Mucosa of descending colon (tissue), 3 donors: Measurements from ENCODE around the gene RAC2. TPM values are rescaled to one million over a fixed set of nuclear protein-coding genes. Genes with fewer than 3 reads are reported as not detected.

Experiments
- ATAC-seq: fragments of 200-7000 bp; cut with Tn5 transposase; one replicate; pipeline ENCODE4 v1.9.1; 2020; ENCODE audit warnings: mild to moderate bottlenecking, moderate library complexity
- DNase-seq, 3 donors: peaks; one replicate each; pipeline ENCODE4 v3.0.0-alpha.2; 2020
- H3K36me3 ChIP-seq: fragments of 200-600 bp; one replicate; pipeline ENCODE4 v1.8.0; 2021; ENCODE audit warnings: low read depth, mild to moderate bottlenecking
- H3K4me1 ChIP-seq: fragments of 200-600 bp; one replicate; pipeline ENCODE4 v1.8.0; 2021; ENCODE audit warnings: low read depth, mild to moderate bottlenecking
- H3K4me3 ChIP-seq: fragments of 200-600 bp; one replicate; pipeline ENCODE4 v1.8.0; 2021; ENCODE audit warnings: mild to moderate bottlenecking
- H3K9me3 ChIP-seq: fragments of 200-600 bp; one replicate; pipeline ENCODE4 v1.8.0; 2021; ENCODE audit warnings: mild to moderate bottlenecking
- intact Hi-C, 2 donors: fragments of 100-400 bp; cut with DNase I in 1 of 2; cut with micrococcal nuclease in 1 of 2; formaldehyde crosslinking; loops; one replicate each; pipeline versions ENCODE4 v1.11.0 to v1.11.1; 2022; cut with DNase I, micrococcal nuclease
- total RNA-seq, 3 donors: library from RNA; stranded (reverse); fragmentation: NEBNext Ultra II Directional in 2 of 3; extraction: Animal tissue kit (Norgen Biotek cat#: 25700) in 2 of 3; gene quantifications; one replicate each; pipeline versions ENCODE4 v1.2.1 to v1.2.4, GENCODE V29; 2021 to 2023
- TF ChIP-seq, protein P1 (sequence below): fragments of 200-600 bp; IDR thresholded peaks from one replicate; pipeline ENCODE4 v1.8.0; 2022; ENCODE audit warnings: antibody characterized with exemption, mild to moderate bottlenecking
- donor health status: DM: no; HTN: no; CAD: no; lungs with moderate emphysema.
- donor health status: DM: no; HTN: no; CAD: no.
- donor health status: DM: no; HTN: yes; CAD: no.

The RAC2 gene
- total RNA-seq, 3 donors from 2014 or later, result 15.3 to 26.8 (median 16.4) TPM

DNA sequence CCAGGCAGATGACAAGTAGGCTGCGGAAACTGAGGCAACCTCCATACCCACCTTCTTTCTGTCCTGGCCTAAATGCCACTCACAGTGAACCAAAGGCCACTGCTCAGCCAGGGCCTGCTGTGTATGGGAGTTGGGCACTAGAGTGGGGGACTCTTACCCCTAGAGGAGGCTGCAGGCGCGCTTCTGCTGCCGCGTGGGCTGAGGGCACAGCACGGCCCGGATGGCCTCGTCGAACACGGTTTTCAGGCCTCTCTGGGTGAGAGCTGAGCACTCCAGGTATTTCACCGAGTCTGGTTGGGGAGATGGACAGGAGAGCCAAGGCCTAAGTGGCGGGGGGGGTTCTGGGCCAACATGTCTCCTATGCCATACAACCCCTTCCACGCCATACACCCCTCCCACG is 17.6 kb downstream of the RAC2 start:
- peaks cover 13% of the 10 kb centered on the region for H3K4me1 ChIP-seq
- intact Hi-C loops, result no loop called here
- no peaks in the 10 kb centered on the region for H3K36me3 ChIP-seq
- no peak for ATAC-seq
- no peaks in the 10 kb centered on the region for H3K9me3 ChIP-seq
- no peak overlapping the region for H3K4me3 ChIP-seq
- TF ChIP-seq, protein P1, sequence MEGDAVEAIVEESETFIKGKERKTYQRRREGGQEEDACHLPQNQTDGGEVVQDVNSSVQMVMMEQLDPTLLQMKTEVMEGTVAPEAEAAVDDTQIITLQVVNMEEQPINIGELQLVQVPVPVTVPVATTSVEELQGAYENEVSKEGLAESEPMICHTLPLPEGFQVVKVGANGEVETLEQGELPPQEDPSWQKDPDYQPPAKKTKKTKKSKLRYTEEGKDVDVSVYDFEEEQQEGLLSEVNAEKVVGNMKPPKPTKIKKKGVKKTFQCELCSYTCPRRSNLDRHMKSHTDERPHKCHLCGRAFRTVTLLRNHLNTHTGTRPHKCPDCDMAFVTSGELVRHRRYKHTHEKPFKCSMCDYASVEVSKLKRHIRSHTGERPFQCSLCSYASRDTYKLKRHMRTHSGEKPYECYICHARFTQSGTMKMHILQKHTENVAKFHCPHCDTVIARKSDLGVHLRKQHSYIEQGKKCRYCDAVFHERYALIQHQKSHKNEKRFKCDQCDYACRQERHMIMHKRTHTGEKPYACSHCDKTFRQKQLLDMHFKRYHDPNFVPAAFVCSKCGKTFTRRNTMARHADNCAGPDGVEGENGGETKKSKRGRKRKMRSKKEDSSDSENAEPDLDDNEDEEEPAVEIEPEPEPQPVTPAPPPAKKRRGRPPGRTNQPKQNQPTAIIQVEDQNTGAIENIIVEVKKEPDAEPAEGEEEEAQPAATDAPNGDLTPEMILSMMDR, result no peak
- no peak for DNase-seq

DNA sequence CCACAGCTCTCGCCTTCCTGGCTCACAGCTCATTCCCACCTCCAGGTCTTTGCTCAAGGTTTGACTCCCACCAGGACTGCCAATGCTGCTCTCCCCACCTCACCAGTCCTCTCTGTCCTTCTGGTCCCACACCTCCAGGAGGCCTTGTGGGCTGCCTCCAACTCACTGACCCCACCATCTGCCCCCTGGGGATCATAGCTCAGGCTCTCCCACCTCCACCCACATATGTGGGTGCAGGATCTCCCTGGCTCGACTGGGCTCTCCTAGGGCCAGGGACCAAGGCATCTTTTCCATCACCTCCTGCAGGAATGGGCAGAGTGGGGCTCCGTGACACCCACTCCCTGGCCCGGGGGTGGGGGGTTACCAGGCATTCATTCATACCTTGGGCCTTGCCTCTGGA is 18.0 kb downstream of the RAC2 start:
- Histone ChIP-seq H3K9me3 (no peaks in the 10 kb centered on the region), H3K36me3 (no peaks in the 10 kb centered on the region), H3K4me1 (peaks cover 12% of the 10 kb centered on the region), H3K4me3 (no peak overlapping the region)
- intact Hi-C loops, result no loop called here
- ATAC-seq (no peak), DNase-seq (no peak)
- TF ChIP-seq, protein P1, result no peak

DNA sequence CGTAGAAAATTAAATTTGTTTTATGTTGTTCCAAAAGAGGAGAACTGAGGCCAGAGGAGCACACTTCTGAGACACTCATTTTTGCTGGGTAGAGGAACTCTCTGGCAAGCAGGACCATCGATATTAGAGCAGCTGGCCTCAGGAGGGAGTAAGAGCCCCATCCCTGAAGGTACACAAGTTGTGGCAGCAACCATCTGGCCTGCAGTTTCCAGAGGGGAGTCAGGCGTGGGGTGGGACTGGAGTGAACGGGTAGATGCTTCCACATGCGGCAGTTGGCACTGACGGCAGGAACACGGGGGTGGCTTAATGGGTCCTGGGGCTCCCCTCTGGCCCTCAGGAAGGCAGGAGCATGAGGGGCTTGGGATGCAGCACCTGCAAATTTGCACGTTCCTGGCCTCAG is 18.6 kb downstream of the RAC2 start:
- TF ChIP-seq, protein P1, result no peak
- no peak for DNase-seq

DNA sequence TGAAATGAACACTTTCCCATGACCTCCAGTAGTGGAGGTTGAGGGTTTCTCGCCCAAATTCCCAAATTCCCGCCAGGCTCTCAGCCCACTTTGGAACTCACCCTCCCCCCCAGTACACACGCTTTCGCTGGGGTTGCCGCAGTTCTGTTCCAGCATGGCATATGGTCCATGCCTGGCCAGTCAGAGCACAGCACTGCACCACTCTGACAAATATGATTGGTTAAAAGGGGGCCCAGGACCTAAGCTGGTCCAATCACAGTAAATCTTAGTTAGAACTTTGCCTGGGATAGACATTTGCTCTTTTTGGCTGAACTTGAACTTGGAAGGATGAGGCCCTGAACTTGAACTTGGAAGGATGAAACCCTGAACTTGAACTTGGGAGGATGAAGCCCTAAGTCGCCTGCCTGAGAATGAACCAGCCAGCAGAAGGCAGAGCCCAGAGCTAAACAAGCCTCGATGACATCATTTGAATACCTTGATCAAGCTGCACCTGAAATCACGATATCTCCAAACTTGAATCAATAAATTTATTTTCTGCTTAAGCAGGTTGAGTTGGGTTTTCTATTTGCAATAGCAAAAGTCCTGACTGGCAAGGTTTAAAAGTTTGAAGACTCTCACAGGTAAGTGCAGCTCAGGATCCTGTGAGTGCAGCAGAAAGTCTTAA is 19.2 kb downstream of the RAC2 start:
- Histone ChIP-seq H3K4me3 (no peak overlapping the region), H3K4me1 (peaks cover 11% of the 10 kb centered on the region), H3K36me3 (no peaks in the 10 kb centered on the region), H3K9me3 (no peaks in the 10 kb centered on the region)
- TF ChIP-seq, protein P1, result no peak
- ATAC-seq (no peak), DNase-seq (no peak)
- intact Hi-C loops, result no loop called here

More for the DNA sequence above, 18.6 kb downstream of the RAC2 start:
- no peak for ATAC-seq
- peaks cover 11% of the 10 kb centered on the region for H3K4me1 ChIP-seq
- H3K9me3 ChIP-seq, result no peaks in the 10 kb centered on the region
- intact Hi-C loops, result no loop called here
- H3K36me3 ChIP-seq, result no peaks in the 10 kb centered on the region
- no peak overlapping the region for H3K4me3 ChIP-seq

DNA sequence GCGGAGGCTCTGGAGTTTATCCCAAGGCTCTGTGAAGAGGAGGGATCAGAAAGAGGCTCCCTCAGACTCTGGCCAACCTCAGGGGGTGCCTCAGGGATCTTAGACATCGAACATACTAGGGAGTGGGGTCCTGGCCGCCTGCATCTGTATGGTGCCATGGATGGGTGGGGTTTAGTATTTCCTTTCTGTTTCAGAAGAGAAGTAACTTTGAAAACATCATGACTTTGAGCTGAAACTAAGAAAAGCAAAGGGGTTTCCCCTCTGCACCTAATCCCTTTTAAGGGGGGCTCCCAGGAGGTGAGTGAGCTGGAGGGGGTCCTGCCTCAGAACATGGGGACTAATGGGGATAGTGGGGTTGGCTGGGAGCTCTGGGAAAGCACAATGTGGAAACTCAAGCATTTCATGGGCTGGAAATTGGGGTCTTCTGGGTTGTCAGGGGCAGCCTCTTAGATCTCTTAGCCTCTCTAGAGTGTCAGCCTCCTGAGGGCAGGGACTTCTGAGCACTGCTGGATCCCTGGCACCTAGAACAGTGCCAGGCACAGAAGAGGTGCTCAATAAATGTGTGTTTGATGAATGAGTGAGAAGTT is 20.0 kb downstream of the RAC2 start:
- no peaks in the 10 kb centered on the region for H3K36me3 ChIP-seq
- peaks cover 6% of the 10 kb centered on the region for H3K4me1 ChIP-seq
- H3K4me3 ChIP-seq, result no peak overlapping the region
- no peak for DNase-seq
- TF ChIP-seq, protein P1, result no peak
- H3K9me3 ChIP-seq, result no peaks in the 10 kb centered on the region
- intact Hi-C loops, result no loop called here
- ATAC-seq, result peak; percentile 11
